T-helper 9 cell (primary cell): ENCODE results near the gene SLC28A2.
"Not testable (repeated sequence)": the region's sequence is repeated elsewhere in the genome, so short reads cannot be mapped to it uniquely, and the experiment has no call there.

Experiments
- DNase-seq: peaks from one replicate; pipeline ENCODE4 v3.0.0-alpha.2; 2020

The SLC28A2 gene

GRCh38 chr15:45262906-45263461, 10.9 kb downstream of the SLC28A2 start:
- DNase-seq, result no peak

DNA sequence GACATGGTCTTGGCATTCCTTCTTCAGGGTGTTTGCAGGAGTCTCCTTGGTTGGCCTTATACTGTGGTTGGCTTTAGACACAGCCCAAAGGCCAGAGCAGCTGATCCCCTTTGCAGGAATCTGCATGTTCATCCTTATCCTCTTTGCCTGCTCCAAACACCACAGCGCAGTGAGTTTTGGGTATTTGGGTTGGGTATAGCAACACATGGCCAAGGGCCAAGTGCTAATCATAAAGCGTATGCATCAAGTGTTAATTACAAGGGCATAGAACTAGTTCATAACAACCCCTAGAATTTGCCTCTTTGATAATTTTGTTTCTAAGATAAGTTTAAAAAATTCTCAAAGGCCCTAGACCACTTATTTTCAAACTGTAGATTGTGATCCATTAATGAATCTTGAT, 11.8 kb downstream of the SLC28A2 start:
- no peak for DNase-seq

DNA sequence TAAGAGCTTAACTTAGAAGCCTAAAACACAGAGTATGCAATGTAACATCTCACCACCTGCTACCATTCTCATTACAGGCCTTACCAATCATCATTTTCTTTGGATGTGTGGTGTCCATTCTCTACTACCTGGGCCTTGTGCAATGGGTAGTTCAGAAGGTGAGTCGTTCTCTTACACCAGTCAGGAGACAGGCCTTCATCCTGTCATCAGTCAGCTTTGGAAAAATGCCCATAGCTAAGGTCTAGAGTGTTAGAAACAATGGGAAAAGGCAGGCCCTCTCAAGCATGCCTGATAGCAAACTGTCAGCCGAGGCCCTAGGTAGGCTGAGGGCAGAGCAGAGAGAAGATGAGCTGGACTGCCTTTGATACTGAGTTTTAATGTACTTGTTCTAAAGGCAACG, 13.5 kb downstream of the SLC28A2 start:
- DNase-seq, result no peak

GRCh38 chr15:45268135-45268534, 16.1 kb downstream of the SLC28A2 start:
- peak; percentile 1 for DNase-seq

- DNase-seq, result no peak
Measured at GRCh38 chr15:45274636-45275380, 22.8 kb downstream of the SLC28A2 start.

GRCh38 chr15:45276831-45277230, 24.8 kb downstream of the SLC28A2 start:
- no peak for DNase-seq

- peak; percentile 93 for DNase-seq
Measured at GRCh38 chr15:45279024-45279698, 27.1 kb downstream of the SLC28A2 start.

GRCh38 chr15:45285413-45285812, 33.4 kb downstream of the SLC28A2 start:
- no peak for DNase-seq

DNA sequence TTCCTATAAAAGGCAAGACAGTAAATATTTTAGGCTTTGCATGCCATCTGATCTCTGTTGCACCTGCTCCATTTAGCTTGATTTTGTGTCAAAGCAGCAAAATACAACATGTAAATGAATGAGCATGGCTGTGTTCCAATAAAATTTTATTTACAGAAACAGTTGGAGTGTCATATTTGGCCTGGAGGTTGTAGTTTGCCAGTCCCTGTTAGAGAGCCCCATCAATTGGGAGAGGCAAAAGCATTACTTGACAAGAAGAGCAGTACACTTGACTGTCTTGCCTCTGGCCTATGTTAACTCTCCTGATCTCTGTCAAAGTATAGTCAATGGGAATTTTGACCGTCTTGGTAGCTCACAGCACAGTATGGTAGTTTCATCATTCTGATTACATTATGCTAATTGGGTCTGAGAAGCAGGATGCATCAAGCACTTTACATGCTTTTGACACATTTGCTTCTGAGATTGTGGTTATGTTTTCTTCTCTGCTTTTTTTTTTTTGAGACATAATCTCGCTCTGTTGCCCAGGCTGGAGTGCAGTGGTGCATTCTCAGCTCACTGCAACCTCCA, 35.4 kb downstream of the SLC28A2 start:
- no peak for DNase-seq

GRCh38 chr15:45288947-45289346, 36.9 kb downstream of the SLC28A2 start:
- DNase-seq, result no peak

DNA sequence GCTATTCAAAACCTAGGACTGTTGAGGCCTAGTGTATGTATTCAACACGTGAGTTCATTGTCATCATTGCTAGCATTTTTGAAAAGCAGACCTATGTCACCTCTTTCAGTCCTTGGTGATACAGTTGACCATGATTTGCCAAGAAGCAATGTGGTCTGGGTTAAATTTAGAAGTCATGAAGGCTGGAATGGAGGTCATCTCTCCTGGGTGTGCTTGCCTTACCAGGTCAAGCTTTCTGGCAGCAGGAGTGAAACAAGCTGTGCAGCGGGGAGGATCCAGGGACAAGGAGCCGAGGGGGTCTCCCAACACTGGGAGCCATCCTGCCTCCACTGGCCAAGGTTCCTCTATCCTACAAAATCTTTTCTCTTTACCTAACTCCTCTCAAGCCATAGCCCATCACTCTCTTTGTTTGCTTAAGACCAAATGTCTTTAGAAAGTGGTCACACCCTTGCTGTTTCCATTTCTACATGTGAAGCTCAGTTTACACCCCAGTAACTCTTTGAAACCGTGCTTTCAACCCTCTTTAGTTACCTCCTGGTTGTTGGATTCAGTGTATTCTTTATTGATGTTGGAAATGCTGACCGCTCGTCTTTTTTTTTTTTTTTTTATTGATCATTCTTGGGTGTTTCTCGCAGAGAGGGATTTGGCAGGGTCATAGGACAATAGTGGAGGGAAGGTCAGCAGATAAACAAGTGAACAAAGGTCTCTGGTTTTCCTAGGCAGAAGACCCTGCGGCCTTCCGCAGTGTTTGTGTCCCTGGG, 40.0 kb downstream of the SLC28A2 start:
- no peak for DNase-seq

DNA sequence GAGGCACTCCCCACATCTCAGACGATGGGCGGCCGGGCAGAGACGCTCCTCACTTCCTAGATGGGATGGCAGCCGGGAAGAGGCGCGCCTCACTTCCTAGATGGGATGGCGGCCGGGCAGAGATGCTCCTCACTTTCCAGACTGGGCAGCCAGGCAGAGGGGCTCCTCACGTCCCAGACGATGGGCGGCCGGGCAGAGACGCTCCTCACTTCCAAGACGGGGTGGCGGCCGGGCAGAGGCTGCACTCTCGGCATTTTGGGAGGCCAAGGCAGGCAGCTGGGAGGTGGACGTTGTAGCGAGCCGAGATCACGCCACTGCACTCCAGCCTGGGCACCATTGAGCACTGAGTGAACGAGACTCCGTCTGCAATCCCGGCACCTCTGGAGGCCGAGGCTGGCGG, 41.3 kb downstream of the SLC28A2 start:
- not testable (repeated sequence) for DNase-seq

- DNase-seq, result not testable (repeated sequence)
Measured at GRCh38 chr15:45298964-45299378, 46.9 kb downstream of the SLC28A2 start.

GRCh38 chr15:45304711-45305110, 52.7 kb downstream of the SLC28A2 start:
- DNase-seq, result no peak

DNA sequence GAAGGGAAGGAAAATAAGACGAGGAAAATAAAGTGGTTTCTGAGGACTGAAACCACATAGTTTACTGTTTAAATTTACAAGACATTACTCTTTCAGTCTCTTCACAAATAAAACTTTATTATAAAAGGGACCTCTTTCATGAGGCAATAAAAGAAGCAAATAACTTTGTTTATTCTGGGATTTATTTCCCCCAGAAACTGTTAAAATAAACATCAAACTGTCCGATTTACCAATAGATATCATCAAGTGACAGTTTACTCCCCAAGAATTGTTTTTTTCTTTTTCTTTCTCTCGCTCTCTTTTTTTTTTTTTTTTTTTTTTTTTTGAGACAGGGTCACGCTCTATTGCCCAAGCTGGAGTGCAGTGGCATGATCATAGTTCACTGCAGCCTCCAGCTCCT, 54.1 kb downstream of the SLC28A2 start:
- no peak for DNase-seq

DNA sequence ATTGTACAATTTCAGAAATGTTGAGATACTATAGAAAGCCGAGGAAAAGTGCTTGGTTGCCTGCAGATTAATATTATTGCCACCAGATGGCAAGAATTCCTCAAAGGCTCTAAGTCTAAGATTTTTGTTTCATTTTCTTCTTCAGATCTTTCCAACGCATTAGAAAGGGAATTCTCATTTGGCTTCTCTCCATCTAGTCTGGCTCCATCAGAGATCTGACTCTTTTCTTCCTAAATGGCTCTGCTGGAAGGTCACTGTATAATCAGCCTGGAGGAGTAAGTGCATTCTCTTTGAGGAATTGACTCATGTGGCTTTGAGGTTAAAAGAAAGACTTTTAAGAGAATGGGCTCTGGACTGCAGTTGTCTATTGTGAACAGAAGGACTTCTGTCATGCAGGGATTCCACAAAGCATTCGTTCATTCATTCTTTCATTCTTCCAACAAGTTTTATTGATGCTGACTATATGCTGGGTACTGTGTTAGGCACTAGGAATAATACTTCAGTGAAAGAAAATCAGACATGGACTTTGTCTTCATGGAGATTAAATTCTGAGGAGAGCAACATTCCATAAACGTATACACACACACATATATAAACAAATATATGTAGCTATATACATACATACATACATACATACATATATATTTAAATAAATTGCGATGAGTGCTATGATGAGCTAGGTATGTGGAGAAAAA, 55.3 kb downstream of the SLC28A2 start:
- no peak for DNase-seq

DNA sequence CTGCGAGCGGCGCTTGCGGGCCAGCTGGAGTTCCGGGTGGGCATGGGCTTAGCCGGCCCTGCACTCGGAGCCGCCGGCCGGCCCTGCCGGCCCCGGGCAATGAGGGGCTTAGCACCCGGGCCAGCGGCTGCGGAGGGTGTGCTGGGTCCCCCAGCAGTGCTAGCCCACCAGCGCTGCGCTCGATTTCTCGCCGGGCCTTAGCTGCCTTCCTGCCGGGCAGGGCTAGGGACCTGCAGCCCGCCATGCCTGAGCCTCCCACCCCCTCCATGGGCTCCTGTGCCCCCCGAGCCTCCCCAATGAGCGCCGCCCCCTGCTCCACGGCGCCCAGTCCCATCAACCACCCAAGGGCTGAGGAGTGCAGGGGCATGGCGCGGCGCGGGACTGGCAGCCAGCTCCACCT, 62.1 kb downstream of the SLC28A2 start:
- not testable (repeated sequence) for DNase-seq

DNA sequence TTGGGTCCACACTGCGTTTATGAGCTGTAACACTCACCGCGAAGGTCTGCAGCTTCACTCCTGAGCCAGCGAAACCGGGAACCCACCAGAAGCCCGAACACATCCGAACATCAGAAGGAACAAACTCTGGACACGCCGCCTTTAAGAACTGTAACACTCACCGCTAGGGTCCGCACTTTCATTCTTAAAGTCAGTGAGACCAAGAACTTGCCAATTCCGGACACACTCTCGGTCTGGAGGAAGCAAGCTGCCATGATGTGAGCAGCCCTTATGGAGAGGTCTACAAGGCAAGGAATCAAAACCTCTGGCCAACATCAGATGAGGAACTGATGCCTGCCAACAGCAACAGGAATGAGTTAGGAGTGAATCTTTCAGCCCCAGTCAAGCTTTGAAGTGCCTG, 62.9 kb downstream of the SLC28A2 start:
- no peak for DNase-seq

- DNase-seq, result no peak
Measured at GRCh38 chr15:45319472-45320214, 67.6 kb downstream of the SLC28A2 start.

DNA sequence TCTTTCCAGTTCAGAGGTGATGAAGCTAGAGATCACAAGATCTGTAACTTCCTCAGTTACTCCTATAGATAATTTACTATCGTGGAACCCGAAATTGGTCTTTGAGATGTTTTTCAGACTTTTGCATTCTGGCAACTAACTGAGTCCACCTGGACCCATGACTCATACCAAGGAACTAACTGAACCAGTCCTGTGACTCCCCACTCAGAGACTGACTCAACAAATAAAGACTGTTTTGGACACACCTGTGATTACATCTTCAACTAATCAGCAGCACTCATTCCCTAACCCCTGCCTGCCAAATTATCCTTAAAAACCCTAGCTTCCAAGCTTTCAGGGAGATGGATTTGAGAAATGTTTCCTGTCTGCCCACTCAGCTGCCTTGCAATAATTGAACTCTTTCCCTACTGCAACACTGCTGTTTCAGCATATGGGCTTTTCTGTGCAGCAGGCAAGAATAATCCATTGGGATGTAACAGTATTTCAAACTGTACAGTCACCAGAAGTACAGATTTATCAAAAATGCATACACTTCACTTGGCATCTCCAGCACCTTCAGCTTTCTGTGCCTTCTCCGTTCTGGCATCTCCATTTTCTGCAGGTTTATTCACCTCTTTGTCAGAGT, 68.7 kb downstream of the SLC28A2 start:
- DNase-seq, result no peak

GRCh38 chr15:45326280-45326679, 74.2 kb downstream of the SLC28A2 start:
- DNase-seq, result no peak
